ENCODE data around the gene SPRTN. TPM values are rescaled to one million over a fixed set of nuclear protein-coding genes. Genes with fewer than 3 reads are reported as not detected.
A peak's percentile ranks its signal among the peaks of the same experiment; 100 is the strongest.

Gene SPRTN, protein sequence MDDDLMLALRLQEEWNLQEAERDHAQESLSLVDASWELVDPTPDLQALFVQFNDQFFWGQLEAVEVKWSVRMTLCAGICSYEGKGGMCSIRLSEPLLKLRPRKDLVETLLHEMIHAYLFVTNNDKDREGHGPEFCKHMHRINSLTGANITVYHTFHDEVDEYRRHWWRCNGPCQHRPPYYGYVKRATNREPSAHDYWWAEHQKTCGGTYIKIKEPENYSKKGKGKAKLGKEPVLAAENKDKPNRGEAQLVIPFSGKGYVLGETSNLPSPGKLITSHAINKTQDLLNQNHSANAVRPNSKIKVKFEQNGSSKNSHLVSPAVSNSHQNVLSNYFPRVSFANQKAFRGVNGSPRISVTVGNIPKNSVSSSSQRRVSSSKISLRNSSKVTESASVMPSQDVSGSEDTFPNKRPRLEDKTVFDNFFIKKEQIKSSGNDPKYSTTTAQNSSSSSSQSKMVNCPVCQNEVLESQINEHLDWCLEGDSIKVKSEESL
- polyA plus RNA-seq = 9.9 TPM
- long read RNA-seq, donor 1, partial matches to known transcripts = 0 of 3 reads
- long read RNA-seq, donor 1, other reads (novel, unspliced or antisense) = 0 of 3 reads
- long read RNA-seq, donor 2, partial matches to known transcripts = 0 of 4 reads
- long read RNA-seq, donor 2, other reads (novel, unspliced or antisense) = 0 of 4 reads
- long read RNA-seq, donor 3 = 0 reads
- long read RNA-seq, donor 4 = 0 reads
- long read RNA-seq, donor 5, partial matches to known transcripts = 0 of 3 reads
- long read RNA-seq, donor 5, other reads (novel, unspliced or antisense) = 0 of 3 reads
- long read RNA-seq, donor 6, partial matches to known transcripts = 0 of 1 reads
- long read RNA-seq, donor 6, other reads (novel, unspliced or antisense) = 0 of 1 reads
- long read RNA-seq, donor 7, partial matches to known transcripts = 0 of 4 reads
- long read RNA-seq, donor 7, other reads (novel, unspliced or antisense) = 0 of 4 reads
- long read RNA-seq, donor 8, partial matches to known transcripts = 0 of 3 reads
- long read RNA-seq, donor 8, other reads (novel, unspliced or antisense) = 0 of 3 reads
- long read RNA-seq, donor 9, partial matches to known transcripts = 0 of 1 reads
- long read RNA-seq, donor 9, other reads (novel, unspliced or antisense) = 0 of 1 reads
- long read RNA-seq, donor 10, partial matches to known transcripts = 0 of 3 reads
- long read RNA-seq, donor 10, other reads (novel, unspliced or antisense) = 0 of 3 reads
- long read RNA-seq, donor 11, partial matches to known transcripts = 0 of 2 reads
- long read RNA-seq, donor 11, other reads (novel, unspliced or antisense) = 0 of 2 reads

DNA sequence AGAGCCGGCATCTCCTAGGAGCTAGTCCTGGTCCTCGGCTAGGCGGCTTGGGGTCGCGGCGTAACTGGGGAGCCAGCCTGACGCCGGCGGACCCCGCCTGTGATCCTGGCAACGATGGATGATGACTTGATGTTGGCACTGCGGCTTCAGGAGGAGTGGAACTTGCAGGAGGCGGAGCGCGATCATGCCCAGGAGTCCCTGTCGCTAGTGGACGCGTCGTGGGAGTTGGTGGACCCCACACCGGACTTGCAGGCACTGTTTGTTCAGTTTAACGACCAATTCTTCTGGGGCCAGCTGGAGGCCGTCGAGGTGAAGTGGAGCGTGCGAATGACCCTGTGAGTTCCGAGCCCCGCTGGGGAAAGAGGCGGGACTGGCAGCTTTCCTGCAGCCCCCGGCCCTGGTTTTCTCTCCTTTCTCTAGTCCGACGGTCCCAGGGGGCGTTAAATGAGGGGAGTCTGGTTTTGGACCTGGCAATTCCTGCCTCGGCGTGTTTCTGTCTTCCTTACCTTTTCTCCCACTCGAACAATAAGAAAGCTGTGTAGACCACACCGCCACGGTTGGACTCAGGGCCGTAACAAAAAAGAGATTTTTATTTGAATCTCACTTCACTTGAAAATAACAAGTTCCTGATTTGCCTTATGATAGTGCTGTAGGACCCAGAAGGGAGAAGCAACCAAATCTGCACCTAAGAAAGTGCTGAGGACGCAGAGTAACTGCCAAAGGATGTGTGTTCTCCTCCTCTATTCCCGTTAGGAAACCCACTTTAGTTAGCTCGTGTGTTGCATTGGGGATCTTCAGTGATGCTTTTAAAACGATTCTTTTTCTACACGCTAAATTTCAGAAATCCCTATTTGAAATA lies at the start of gene SPRTN:
Gene SPRTN, plus strand, starts transcription at position 24 of the 859 bp plus-strand sequence. Its CDS starts 91 bp downstream, at position 115.
- Histone ChIP-seq H3K9me3 (ENCODE audit: control insufficient read depth, low read depth, low read length) (no peaks in the 10 kb centered on the region), H3K4me1 (ENCODE audit: control insufficient read depth, insufficient read depth, low read length) (peaks cover 3% of the 10 kb centered on the region), H3K4me3 (ENCODE audit: low read length) (peak within 1 kb of the TSS; percentile 99), H3K36me3 (ENCODE audit: control insufficient read depth, insufficient read depth, low read length) (peaks cover 13% of the 10 kb centered on the region), H3K27me3 (ENCODE audit: control insufficient read depth, insufficient read depth, low read length) (no peaks in the 10 kb centered on the region), H3K27ac (ENCODE audit: low read length) (peak within 1 kb of the TSS; percentile 97)
- WGBS (ENCODE audit: insufficient coverage, low lambda C conversion rate) = 0% methylated on average over 2 of the region's 43 CpGs
- DNase-seq = no peak

DNA sequence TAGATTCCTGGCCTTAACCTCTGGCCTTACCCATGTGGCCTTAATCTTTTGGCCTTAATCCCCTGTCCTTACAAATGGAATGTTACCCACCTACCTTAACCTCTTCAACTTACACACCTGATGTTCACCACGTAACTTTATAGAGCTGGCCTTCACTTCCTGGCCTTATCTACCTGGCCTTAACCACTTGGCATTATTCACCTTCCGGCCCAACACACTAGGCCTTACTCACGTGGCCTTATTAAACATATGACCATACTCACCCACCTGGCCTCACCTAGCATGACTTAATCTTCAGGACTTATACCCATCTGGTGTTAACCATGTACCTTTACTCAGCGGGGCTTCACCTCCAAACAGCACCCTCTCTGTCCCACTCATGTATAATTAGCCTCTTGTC lies 42.2 kb upstream of the SPRTN start:
- Histone ChIP-seq H3K27me3 (ENCODE audit: control insufficient read depth, insufficient read depth, low read length) (no peaks in the 10 kb centered on the region), H3K4me3 (ENCODE audit: low read length) (no peak overlapping the region), H3K9me3 (ENCODE audit: control insufficient read depth, low read depth, low read length) (no peaks in the 10 kb centered on the region), H3K27ac (ENCODE audit: low read length) (no peak overlapping the region), H3K4me1 (ENCODE audit: control insufficient read depth, insufficient read depth, low read length) (no peaks in the 10 kb centered on the region), H3K36me3 (ENCODE audit: control insufficient read depth, insufficient read depth, low read length) (no peaks in the 10 kb centered on the region)
- 100% methylated on average over 1 of the region's 4 CpGs for WGBS (ENCODE audit: insufficient coverage, low lambda C conversion rate)
- no peak for DNase-seq

DNA sequence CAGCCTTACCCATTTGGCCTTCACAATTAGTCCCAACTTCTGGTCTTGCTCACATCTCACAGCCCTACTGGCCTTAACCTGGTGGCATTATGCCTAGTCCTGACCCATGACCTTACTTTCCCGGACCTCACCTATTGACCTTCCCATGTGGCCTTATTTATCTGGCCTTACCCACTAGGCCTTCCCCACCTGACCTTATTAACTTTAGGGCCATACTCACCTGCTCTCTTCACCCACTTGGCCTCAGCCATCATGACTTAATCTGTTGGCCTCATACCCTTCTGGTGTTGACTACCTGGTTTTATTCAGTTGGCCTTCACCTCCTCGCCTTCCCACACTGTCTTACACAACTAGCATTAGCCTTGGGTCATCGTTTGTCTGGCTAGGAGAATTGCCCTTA lies 36.1 kb upstream of the SPRTN start:
- Histone ChIP-seq H3K4me1 (ENCODE audit: control insufficient read depth, insufficient read depth, low read length) (no peaks in the 10 kb centered on the region), H3K4me3 (ENCODE audit: low read length) (no peak overlapping the region), H3K9me3 (ENCODE audit: control insufficient read depth, low read depth, low read length) (no peaks in the 10 kb centered on the region), H3K36me3 (ENCODE audit: control insufficient read depth, insufficient read depth, low read length) (no peaks in the 10 kb centered on the region), H3K27ac (ENCODE audit: low read length) (no peak overlapping the region), H3K27me3 (ENCODE audit: control insufficient read depth, insufficient read depth, low read length) (no peaks in the 10 kb centered on the region)
- WGBS (ENCODE audit: insufficient coverage, low lambda C conversion rate) = no CpG with 5 or more reads among the region's 3 CpGs
- no peak for DNase-seq

DNA sequence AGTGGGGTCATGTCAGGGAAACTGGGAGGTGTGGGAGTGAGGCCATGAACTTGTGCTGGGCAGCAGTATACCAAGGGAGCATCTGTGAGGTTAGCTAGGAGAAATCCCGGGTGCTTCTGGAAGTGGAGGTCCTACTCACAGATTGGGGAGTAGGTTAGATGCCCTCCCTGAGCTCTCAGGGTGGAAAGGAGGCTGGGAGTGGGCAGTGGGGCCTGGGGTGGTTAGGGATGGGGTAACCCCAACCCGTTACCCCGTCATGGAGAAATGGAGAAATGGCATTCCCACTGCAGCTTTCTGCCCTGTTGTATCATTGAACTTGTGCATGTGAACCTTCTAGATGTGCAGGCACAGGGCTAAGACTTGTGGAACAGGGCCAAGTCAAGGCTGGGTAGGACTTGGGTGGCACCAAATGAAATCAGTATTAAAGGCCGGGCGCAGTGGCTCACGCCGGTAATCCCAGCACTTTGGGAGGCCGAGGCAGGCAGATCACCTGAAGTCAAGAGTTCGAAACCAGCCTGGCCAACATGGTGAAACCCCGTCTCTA lies 27.6 kb upstream of the SPRTN start:
- H3K4me3 ChIP-seq (ENCODE audit: low read length) = no peak overlapping the region
- no peak for DNase-seq
- H3K36me3 ChIP-seq (ENCODE audit: control insufficient read depth, insufficient read depth, low read length) = no peaks in the 10 kb centered on the region
- H3K9me3 ChIP-seq (ENCODE audit: control insufficient read depth, low read depth, low read length) = no peaks in the 10 kb centered on the region
- no peak overlapping the region for H3K27ac ChIP-seq (ENCODE audit: low read length)
- H3K4me1 ChIP-seq (ENCODE audit: control insufficient read depth, insufficient read depth, low read length) = no peaks in the 10 kb centered on the region
- no peaks in the 10 kb centered on the region for H3K27me3 ChIP-seq (ENCODE audit: control insufficient read depth, insufficient read depth, low read length)
- no CpG with 5 or more reads among the region's 10 CpGs for WGBS (ENCODE audit: insufficient coverage, low lambda C conversion rate)

DNA sequence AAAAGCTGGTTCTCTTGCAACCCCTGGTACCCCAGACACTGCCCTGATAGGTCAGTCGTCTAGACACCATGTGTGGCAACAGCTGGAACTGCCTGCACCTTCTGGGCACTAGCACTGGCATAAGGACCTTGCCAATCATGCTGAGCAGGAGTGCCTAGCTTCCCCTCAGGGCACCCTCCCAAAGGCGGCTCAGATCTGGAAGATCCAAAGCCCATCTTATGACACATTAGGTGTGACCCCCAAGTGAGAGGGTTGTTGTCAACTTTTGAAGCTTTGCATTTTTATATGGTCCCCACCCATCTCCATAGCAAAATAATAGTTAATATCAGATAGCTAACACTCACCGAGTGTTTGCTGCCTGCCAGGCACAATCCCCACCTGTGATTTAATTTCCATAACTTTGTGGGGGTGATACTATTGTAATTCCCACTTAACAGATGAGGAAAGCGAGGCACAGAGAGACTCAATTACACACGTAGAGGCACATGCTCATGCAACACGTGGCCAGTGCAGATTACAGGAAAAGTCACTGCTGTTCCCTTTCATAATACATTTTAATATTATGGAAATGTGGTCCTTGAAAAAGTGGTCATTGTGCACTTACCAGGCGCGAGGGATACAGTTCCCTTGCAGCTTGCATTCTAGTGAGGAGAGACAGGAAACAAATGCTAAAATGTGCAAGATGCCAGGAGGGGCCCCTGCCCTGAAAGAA lies 26.2 kb upstream of the SPRTN start:
- H3K4me3 ChIP-seq (ENCODE audit: low read length) = no peak overlapping the region
- WGBS (ENCODE audit: insufficient coverage, low lambda C conversion rate) = 100% methylated on average over 2 of the region's 8 CpGs
- H3K4me1 ChIP-seq (ENCODE audit: control insufficient read depth, insufficient read depth, low read length) = no peaks in the 10 kb centered on the region
- H3K9me3 ChIP-seq (ENCODE audit: control insufficient read depth, low read depth, low read length) = no peaks in the 10 kb centered on the region
- H3K36me3 ChIP-seq (ENCODE audit: control insufficient read depth, insufficient read depth, low read length) = no peaks in the 10 kb centered on the region
- DNase-seq = no peak
- no peak overlapping the region for H3K27ac ChIP-seq (ENCODE audit: low read length)
- H3K27me3 ChIP-seq (ENCODE audit: control insufficient read depth, insufficient read depth, low read length) = no peaks in the 10 kb centered on the region

DNA sequence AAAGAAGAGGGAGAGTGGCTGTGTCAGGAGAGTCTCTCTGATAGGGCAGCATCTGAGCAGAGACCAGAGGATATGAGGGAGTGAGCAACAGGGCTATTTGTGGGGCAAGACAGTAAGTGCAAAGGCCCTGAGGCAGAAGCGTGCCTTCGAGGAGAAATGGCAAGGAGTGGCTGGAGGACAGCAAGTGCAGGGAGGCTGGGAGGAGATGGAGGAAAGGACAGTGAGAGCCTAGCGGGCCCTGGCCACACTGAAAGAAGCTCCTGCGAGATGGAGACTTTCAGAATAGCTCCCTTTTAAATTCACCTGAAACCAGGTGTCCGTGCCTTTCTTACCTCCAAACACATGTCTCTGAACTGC lies 25.7 kb upstream of the SPRTN start:
- H3K27me3 ChIP-seq (ENCODE audit: control insufficient read depth, insufficient read depth, low read length) = no peaks in the 10 kb centered on the region
- no peaks in the 10 kb centered on the region for H3K4me1 ChIP-seq (ENCODE audit: control insufficient read depth, insufficient read depth, low read length)
- DNase-seq = no peak
- H3K9me3 ChIP-seq (ENCODE audit: control insufficient read depth, low read depth, low read length) = no peaks in the 10 kb centered on the region
- H3K27ac ChIP-seq (ENCODE audit: low read length) = no peak overlapping the region
- no peak overlapping the region for H3K4me3 ChIP-seq (ENCODE audit: low read length)
- no peaks in the 10 kb centered on the region for H3K36me3 ChIP-seq (ENCODE audit: control insufficient read depth, insufficient read depth, low read length)
- no CpG with 5 or more reads among the region's 5 CpGs for WGBS (ENCODE audit: insufficient coverage, low lambda C conversion rate)

DNA sequence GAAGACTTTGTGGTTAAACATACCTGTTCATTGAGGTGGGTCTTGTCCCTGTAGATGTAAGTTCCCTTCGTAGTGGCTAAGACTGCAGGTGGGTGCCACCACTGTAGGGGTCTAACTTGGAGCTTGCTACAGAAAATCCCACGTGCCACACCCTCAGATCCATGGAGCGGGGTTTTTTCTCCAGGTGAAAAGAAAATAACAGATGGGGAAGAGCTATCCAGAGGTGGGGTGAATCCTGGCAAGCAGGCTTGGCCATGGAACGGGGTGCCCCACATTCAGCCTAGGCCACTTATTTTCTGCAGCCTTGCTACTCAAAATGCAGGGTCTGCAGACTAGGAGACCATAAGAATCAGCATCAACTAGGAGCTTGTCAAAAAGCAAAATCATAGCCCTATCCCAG lies 24.4 kb upstream of the SPRTN start:
- WGBS (ENCODE audit: insufficient coverage, low lambda C conversion rate) = 100% methylated on average over 1 of the region's 4 CpGs
- no peaks in the 10 kb centered on the region for H3K4me1 ChIP-seq (ENCODE audit: control insufficient read depth, insufficient read depth, low read length)
- H3K4me3 ChIP-seq (ENCODE audit: low read length) = no peak overlapping the region
- H3K9me3 ChIP-seq (ENCODE audit: control insufficient read depth, low read depth, low read length) = no peaks in the 10 kb centered on the region
- H3K27ac ChIP-seq (ENCODE audit: low read length) = no peak overlapping the region
- no peaks in the 10 kb centered on the region for H3K36me3 ChIP-seq (ENCODE audit: control insufficient read depth, insufficient read depth, low read length)
- DNase-seq = no peak
- no peaks in the 10 kb centered on the region for H3K27me3 ChIP-seq (ENCODE audit: control insufficient read depth, insufficient read depth, low read length)

DNA sequence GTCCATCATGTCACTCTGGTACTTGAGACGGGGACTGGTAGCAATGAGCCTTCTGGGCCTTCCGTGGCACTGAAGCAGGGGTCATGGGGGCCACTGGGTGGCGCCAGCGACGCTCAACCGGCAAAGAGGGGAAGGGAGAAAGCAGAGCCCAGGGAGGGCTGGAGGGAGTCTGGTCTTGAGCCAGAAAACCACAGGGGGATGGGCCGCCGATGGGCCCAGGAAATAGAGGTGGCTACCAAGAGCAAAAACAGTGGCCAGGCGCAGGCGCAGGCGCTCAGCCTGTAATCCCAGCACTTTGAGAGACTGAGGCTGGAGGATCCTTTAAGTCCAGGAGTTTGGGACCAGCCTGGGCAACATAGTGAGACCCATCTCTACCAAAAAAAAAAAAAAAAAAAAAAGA lies 22.2 kb upstream of the SPRTN start:
- no CpG with 5 or more reads among the region's 11 CpGs for WGBS (ENCODE audit: insufficient coverage, low lambda C conversion rate)
- no peaks in the 10 kb centered on the region for H3K27me3 ChIP-seq (ENCODE audit: control insufficient read depth, insufficient read depth, low read length)
- no peak overlapping the region for H3K4me3 ChIP-seq (ENCODE audit: low read length)
- peak in 1 of 2 donors; percentile 6 for DNase-seq
- H3K36me3 ChIP-seq (ENCODE audit: control insufficient read depth, insufficient read depth, low read length) = no peaks in the 10 kb centered on the region
- H3K4me1 ChIP-seq (ENCODE audit: control insufficient read depth, insufficient read depth, low read length) = no peaks in the 10 kb centered on the region
- no peaks in the 10 kb centered on the region for H3K9me3 ChIP-seq (ENCODE audit: control insufficient read depth, low read depth, low read length)
- no peak overlapping the region for H3K27ac ChIP-seq (ENCODE audit: low read length)

All from large intestine (tissue), 12 donors.